ENCODE results near the gene MICU1. TPM values are rescaled to one million over a fixed set of nuclear protein-coding genes. Genes with fewer than 3 reads are reported as not detected.
A peak's percentile ranks its signal among the peaks of the same experiment; 100 is the strongest.

Gene MICU1
- total RNA-seq, 1 experiment from 2014 or later = 39.4 TPM

GRCh38 chr10:72375173-72375572 is 250.7 kb downstream of the MICU1 start:
- Histone ChIP-seq H3K4me2 (ENCODE audit: low read length) (no peak overlapping the region), H3K27me3 (ENCODE audit: insufficient read depth, low read length) (no peaks in the 10 kb centered on the region), H3K27ac (ENCODE audit: low read depth, low read length) (no peak overlapping the region), H3K9me3 (ENCODE audit: control insufficient read depth in 1 of 2, insufficient read depth in 1 of 2, low read depth in 1 of 2, low read length in 2 of 2) (no peaks in the 10 kb centered on the region), H3K9me2 (ENCODE audit: insufficient read depth) (no peaks in the 10 kb centered on the region), H3K4me3 (replicated peaks in 1 of 2; ENCODE audit: low read depth in 1 of 2, low read length in 2 of 2) (no peak overlapping the region), H3K9ac (ENCODE audit: low read length) (no peak overlapping the region), H2AFZ (ENCODE audit: low read depth, low read length, poor library complexity, severe bottlenecking) (no peak overlapping the region), H4K20me1 (ENCODE audit: insufficient read depth) (no peaks in the 10 kb centered on the region), H3K79me2 (ENCODE audit: insufficient read depth, low read length) (no peaks in the 10 kb centered on the region), H3K4me1 (ENCODE audit: control insufficient read depth in 1 of 2, insufficient read depth in 2 of 2, low read length in 2 of 2) (no peaks in the 10 kb centered on the region), H3K36me3 (ENCODE audit: control insufficient read depth in 1 of 2, insufficient read depth in 2 of 2, low read length in 2 of 2) (no peaks in the 10 kb centered on the region)
- ATAC-seq (peak; percentile 52; the same call in 1 of the 2 replicates), DNase-seq (ENCODE audit: low read depth, low spot score) (no peak)
- POLR2A ChIA-PET = no interaction called here
- RAD21 ChIA-PET (ENCODE audit: low non-redundant PET in 1 of 2, low total read pairs in 2 of 2, uncharacterized antibody in 2 of 2, unreplicated experiment in 2 of 2) = interaction anchor here in 1 of 2 experiments (0.7 to 1.8 kb wide), 3 partner anchors 153 to 459 kb away, joined by 3 to 4 read pairs (median 4); no protein-coding TSS in a partner anchor
- CTCF ChIA-PET = interaction anchor here (0.7 to 2.9 kb wide), 4 partner anchors 9 to 459 kb away, joined by 3 to 23 read pairs (median 4); no protein-coding TSS in a partner anchor
- intact Hi-C loops (cut with micrococcal nuclease) = loop anchor here (5.0 kb wide), 1 partner anchor 317 kb away; the partner anchor contains the start of gene MCU
- BruUV-seq (replicated peaks) = no TSS peak
- TF ChIP-seq EZH2 (IDR thresholded peaks at IDR 0.05) = no peak
- TF ChIP-seq CBX3 (IDR thresholded peaks at IDR 0.05; ENCODE audit: low read depth) = no peak
- TF ChIP-seq EZH2phosphoT487 (IDR thresholded peaks at IDR 0.05; ENCODE audit: borderline replicate concordance) = no peak
- no peak for TF ChIP-seq SIN3A (IDR thresholded peaks at IDR 0.05; ENCODE audit: low read depth)
- no peak for TF ChIP-seq FOSL1 (IDR thresholded peaks at IDR 0.05; ENCODE audit: low read depth)
- no peak for TF ChIP-seq ZNF274 (IDR thresholded peaks at IDR 0.05; ENCODE audit: low read depth, low read length)
- TF ChIP-seq ZBTB33 (IDR thresholded peaks at IDR 0.05; ENCODE audit: extremely low read depth, insufficient replicate concordance, low read length) = no peak
- no peak for TF ChIP-seq ELF1 (IDR thresholded peaks at IDR 0.05; ENCODE audit: borderline replicate concordance, low read depth)

Data from HCT116 (cell line).